HG03159 (cell line): ENCODE measurements around the gene NKAIN2.
"Not testable (repeated sequence)": the region's sequence is repeated elsewhere in the genome, so short reads cannot be mapped to it uniquely, and the experiment has no call there.

Experiments used
- ATAC-seq: cut with Tn5 transposase; IDR thresholded peaks from one replicate; pipeline ENCODE4 v1.9.1; 2021; ENCODE audit warnings: mild to moderate bottlenecking, moderate library complexity; ENCODE audit not compliant: unreplicated experiment

The NKAIN2 gene

GRCh38 chr6:124737804-124738203 lies 934.1 kb downstream of the NKAIN2 start:
- ATAC-seq, result not testable (repeated sequence)

GRCh38 chr6:124738482-124738881 lies 934.8 kb downstream of the NKAIN2 start:
- ATAC-seq, result no peak

GRCh38 chr6:124741341-124741740 lies 937.7 kb downstream of the NKAIN2 start:
- no peak for ATAC-seq

- no peak for ATAC-seq
These were observed 939.3 kb downstream of the NKAIN2 start for GRCh38 chr6:124742971-124743370.

- no peak for ATAC-seq
These were observed 939.8 kb downstream of the NKAIN2 start for GRCh38 chr6:124743420-124743819.

- no peak for ATAC-seq
These were observed 943.7 kb downstream of the NKAIN2 start for GRCh38 chr6:124747349-124747748.

GRCh38 chr6:124748778-124749177 lies 945.1 kb downstream of the NKAIN2 start:
- no peak for ATAC-seq

- ATAC-seq, result no peak
These were observed 949.3 kb downstream of the NKAIN2 start for GRCh38 chr6:124753001-124753400.

GRCh38 chr6:124753562-124754105 lies 950.0 kb downstream of the NKAIN2 start:
- ATAC-seq, result no peak

GRCh38 chr6:124755321-124755720 lies 951.7 kb downstream of the NKAIN2 start:
- no peak for ATAC-seq

- no peak for ATAC-seq
These were observed 953.9 kb downstream of the NKAIN2 start for GRCh38 chr6:124757560-124757959.

- ATAC-seq, result no peak
These were observed 955.0 kb downstream of the NKAIN2 start for GRCh38 chr6:124758663-124759062.

GRCh38 chr6:124765280-124765679 lies 961.6 kb downstream of the NKAIN2 start:
- ATAC-seq, result no peak

- ATAC-seq, result no peak
These were observed 964.6 kb downstream of the NKAIN2 start for GRCh38 chr6:124768224-124768623.

GRCh38 chr6:124769811-124770544 lies 966.3 kb downstream of the NKAIN2 start:
- no peak for ATAC-seq

GRCh38 chr6:124770784-124771183 lies 967.1 kb downstream of the NKAIN2 start:
- ATAC-seq, result no peak

- ATAC-seq, result no peak
These were observed 969.2 kb downstream of the NKAIN2 start for GRCh38 chr6:124772733-124773319.

- ATAC-seq, result no peak
These were observed 971.5 kb downstream of the NKAIN2 start for GRCh38 chr6:124775121-124775520.

- ATAC-seq, result no peak
These were observed 974.2 kb downstream of the NKAIN2 start for GRCh38 chr6:124777863-124778262.

- ATAC-seq, result no peak
These were observed 977.0 kb downstream of the NKAIN2 start for GRCh38 chr6:124780623-124781022.

- no peak for ATAC-seq
These were observed 979.7 kb downstream of the NKAIN2 start for GRCh38 chr6:124783344-124783743.

- ATAC-seq, result no peak
These were observed 987.5 kb downstream of the NKAIN2 start for GRCh38 chr6:124791156-124791555.
